H1 (cell line): ENCODE data around the gene SLC17A5.

Experiments used
- CBX5 ChIP-seq: fragments of 300-800, 300-1000 bp; sonication (generic); IDR thresholded peaks from 2 replicates; pipeline ENCODE4 v1.7.1; 2016; ENCODE audit warnings: antibody characterized with exemption, low read length, low read depth
- CHD1 ChIP-seq: IDR thresholded peaks from 2 replicates; pipeline ENCODE4 v1.6.1; 2012; ENCODE audit warnings: low read depth, low read length, improper control_type of control experiment
- CTCF ChIP-seq, 3 experiments: IDR thresholded peaks; 1 replicate in 2 of 3; 2 replicates in 1 of 3; pipeline versions ENCODE4 v1.5.1 to v1.6.1; 2011; ENCODE audit warnings: low read length in 3 of 3, mild to moderate bottlenecking in 3 of 3, inconsistent platforms in 2 of 3, low read depth in 1 of 3, moderate library complexity in 1 of 3; ENCODE audit not compliant: insufficient read depth in 1 of 3; ENCODE audit errors: control extremely low read depth in 1 of 3
- EP300 ChIP-seq, 2 experiments: IDR thresholded peaks; 1 replicate in 1 of 2; 2 replicates in 1 of 2; pipeline ENCODE4 v1.6.1; 2011 to 2012; ENCODE audit warnings: low read depth in 2 of 2, low read length in 2 of 2, mild to moderate bottlenecking in 2 of 2, borderline replicate concordance in 1 of 2, inconsistent platforms in 1 of 2, moderate library complexity in 1 of 2
- EZH2 ChIP-seq: fragments of 200-600 bp; sonication (generic); IDR thresholded peaks from 2 replicates; pipeline ENCODE4 v1.7.1; 2012; ENCODE audit warnings: low read depth, mild to moderate bottlenecking, moderate library complexity, low read length, inconsistent platforms; ENCODE audit not compliant: severe bottlenecking
- KDM5A ChIP-seq: fragments of 200-600 bp; IDR thresholded peaks from 2 replicates; pipeline ENCODE4 v1.7.1; 2012; ENCODE audit warnings: mild to moderate bottlenecking, low read length, inconsistent platforms, mixed read lengths
- MAFK ChIP-seq: IDR thresholded peaks from 2 replicates; pipeline ENCODE4 v1.6.1; 2012; ENCODE audit warnings: low read depth, mild to moderate bottlenecking, improper control_type of control experiment, low read length
- POLR2A ChIP-seq, 2 experiments: IDR thresholded peaks; 1 replicate in 1 of 2; 2 replicates in 1 of 2; pipeline ENCODE4 v1.6.1; 2011; ENCODE audit warnings: low read depth in 2 of 2, low read length in 2 of 2, mild to moderate bottlenecking in 2 of 2; ENCODE audit errors: control extremely low read depth in 1 of 2
- RAD21 ChIP-seq, 2 experiments: IDR thresholded peaks in 1 of 2; conservative IDR thresholded peaks in 1 of 2; 2 replicates each; pipeline ENCODE4 v1.6.1; 2011; ENCODE audit warnings: low read depth in 2 of 2, low read length in 2 of 2, improper control_type of control experiment in 1 of 2, inconsistent platforms in 1 of 2, mild to moderate bottlenecking in 1 of 2, moderate library complexity in 1 of 2
- TBP ChIP-seq: IDR thresholded peaks from 2 replicates; pipeline ENCODE4 v1.6.1; 2011; ENCODE audit warnings: low read depth, low read length, improper control_type of control experiment
- ZNF274 ChIP-seq: IDR thresholded peaks from 2 replicates; pipeline ENCODE4 v1.7.0; 2012; ENCODE audit warnings: low read length, borderline replicate concordance; ENCODE audit errors: extremely low read depth

DNA sequence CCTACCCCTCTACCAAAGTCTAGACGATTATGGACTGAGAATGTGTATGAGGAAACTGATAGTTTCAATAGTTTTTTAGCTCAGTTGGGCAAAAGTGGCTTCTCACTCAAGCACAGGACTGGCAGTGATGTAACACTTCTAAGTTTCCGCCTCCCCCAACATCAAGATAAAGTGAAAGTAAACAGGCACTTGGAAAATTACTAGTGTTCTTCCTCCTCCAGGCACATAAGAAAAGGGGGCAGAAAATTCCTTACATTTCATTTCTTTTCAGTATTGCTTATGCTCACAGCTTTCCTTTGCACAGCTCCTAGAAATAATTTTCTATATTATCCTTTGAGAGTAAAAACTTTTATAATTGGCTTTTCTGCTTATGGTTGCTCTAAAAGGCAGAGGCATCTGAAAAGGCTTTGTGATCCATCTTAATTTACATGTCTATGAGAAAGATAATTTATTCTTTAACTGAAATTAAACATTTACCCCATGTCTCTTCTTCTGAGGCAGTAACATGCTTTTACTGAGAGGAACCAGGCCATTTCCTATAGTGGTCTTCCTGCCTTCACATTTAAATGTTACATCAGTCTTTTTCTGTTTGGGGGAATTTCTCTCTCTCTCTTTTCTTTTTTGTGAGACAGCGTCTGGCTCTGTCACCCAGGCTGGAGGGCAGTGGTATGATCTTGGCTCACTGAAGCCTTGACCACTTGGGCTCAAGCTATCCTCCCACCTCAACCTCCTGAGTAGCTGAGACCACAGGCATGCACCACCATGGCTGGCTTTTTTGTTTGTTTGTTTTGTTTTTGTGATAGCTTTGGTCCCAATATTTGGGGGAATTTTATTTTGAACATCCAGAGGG lies 68.0 kb downstream of the SLC17A5 start:
- no peak for TF ChIP-seq EP300 (IDR thresholded peaks at IDR 0.05; ENCODE audit: borderline replicate concordance in 1 of 2, low read depth in 2 of 2, low read length in 2 of 2)
- no peak for TF ChIP-seq EZH2
- no peak for TF ChIP-seq CTCF (IDR thresholded peaks at IDR 0.05; ENCODE audit: control extremely low read depth in 1 of 3, insufficient read depth in 1 of 3, low read depth in 1 of 3, low read length in 3 of 3)
- no peak for TF ChIP-seq RAD21 (IDR thresholded peaks at IDR 0.05 in 1 of 2, conservative IDR thresholded peaks at IDR 0.05 in 1 of 2; ENCODE audit: low read depth in 2 of 2, low read length in 2 of 2)
- no peak for TF ChIP-seq ZNF274
- no peak for TF ChIP-seq MAFK
- no peak for TF ChIP-seq KDM5A
- TF ChIP-seq POLR2A (IDR thresholded peaks at IDR 0.05; ENCODE audit: control extremely low read depth in 1 of 2, low read depth in 2 of 2, low read length in 2 of 2) = no peak
- TF ChIP-seq TBP = 0 out of 2 replicates have a peak, but pooled peaks have one; percentile 18
- no peak for TF ChIP-seq CBX5
- TF ChIP-seq CHD1 = no peak
